Measurements from ENCODE around the gene LRRC49.
"Not testable (repeated sequence)": the region's sequence is repeated elsewhere in the genome, so short reads cannot be mapped to it uniquely, and the experiment has no call there.

GRCh38 chr15:70858614-70859321 is 33.9 kb upstream of the LRRC49 start:
- not testable (repeated sequence) for TF ChIP-seq CTCF, POLR2A (IDR thresholded peaks at IDR 0.05)

Measured in Peyer's patch (tissue), 4 donors.